ENCODE results near the gene KPNA3.
"Not testable (repeated sequence)": the region's sequence is repeated elsewhere in the genome, so short reads cannot be mapped to it uniquely, and the experiment has no call there.

- TF ChIP-seq TAF1 (IDR thresholded peaks at IDR 0.05; ENCODE audit: low read depth); REST (IDR thresholded peaks at IDR 0.05; ENCODE audit: borderline replicate concordance): not testable (repeated sequence)
- TF ChIP-seq, protein P1, sequence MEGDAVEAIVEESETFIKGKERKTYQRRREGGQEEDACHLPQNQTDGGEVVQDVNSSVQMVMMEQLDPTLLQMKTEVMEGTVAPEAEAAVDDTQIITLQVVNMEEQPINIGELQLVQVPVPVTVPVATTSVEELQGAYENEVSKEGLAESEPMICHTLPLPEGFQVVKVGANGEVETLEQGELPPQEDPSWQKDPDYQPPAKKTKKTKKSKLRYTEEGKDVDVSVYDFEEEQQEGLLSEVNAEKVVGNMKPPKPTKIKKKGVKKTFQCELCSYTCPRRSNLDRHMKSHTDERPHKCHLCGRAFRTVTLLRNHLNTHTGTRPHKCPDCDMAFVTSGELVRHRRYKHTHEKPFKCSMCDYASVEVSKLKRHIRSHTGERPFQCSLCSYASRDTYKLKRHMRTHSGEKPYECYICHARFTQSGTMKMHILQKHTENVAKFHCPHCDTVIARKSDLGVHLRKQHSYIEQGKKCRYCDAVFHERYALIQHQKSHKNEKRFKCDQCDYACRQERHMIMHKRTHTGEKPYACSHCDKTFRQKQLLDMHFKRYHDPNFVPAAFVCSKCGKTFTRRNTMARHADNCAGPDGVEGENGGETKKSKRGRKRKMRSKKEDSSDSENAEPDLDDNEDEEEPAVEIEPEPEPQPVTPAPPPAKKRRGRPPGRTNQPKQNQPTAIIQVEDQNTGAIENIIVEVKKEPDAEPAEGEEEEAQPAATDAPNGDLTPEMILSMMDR (IDR thresholded peaks at IDR 0.05; ENCODE audit: poor library complexity, severe bottlenecking) = not testable (repeated sequence)
These were observed 30.7 kb downstream of the KPNA3 start for GRCh38 chr13:49761811-49762210.
